ENCODE results near the gene AQP7. TPM values are rescaled to one million over a fixed set of nuclear protein-coding genes. Genes with fewer than 3 reads are reported as not detected.
"Not testable (repeated sequence)": the region's sequence is repeated elsewhere in the genome, so short reads cannot be mapped to it uniquely, and the experiment has no call there.

AQP7 gene
- total RNA-seq, 1 experiment from 2014 or later: not detected

- no peak for DNase-seq (ENCODE audit: low read depth, low spot score)
- in situ Hi-C loops (cut with HindIII; ENCODE audit: low pct_unique_long_range_greater_than_20kb, low sequenced_read_pairs): no loop called here
These were observed 34.1 kb upstream of the AQP7 start for GRCh38 chr9:33436445-33436844.

DNA sequence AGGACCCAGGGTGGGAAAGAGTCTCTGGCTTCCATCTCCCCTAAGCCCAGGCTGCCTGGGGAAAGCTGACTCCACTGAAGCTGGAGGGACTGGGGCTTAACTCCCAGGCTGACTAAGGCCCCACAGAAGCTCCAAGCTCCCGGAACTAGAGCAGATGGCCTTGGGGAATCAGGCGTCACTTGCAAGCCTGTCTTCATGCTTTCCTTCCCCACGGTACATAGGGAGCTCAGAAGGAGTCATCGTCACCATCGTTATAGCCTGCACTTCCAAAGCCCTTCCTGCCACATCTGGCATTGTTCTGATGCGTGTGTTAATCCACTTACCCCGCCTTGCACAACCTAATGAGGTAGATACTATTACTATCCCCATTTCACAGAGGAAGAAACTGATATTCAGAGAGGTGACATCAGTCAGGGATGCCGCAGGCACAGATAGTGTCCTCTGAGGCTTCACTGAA is 33.5 kb upstream of the AQP7 start:
- in situ Hi-C loops (cut with HindIII; ENCODE audit: low pct_unique_long_range_greater_than_20kb, low sequenced_read_pairs): no loop called here
- no peak for DNase-seq (ENCODE audit: low read depth, low spot score)

- DNase-seq (ENCODE audit: low read depth, low spot score): no peak
- in situ Hi-C loops (cut with HindIII; ENCODE audit: low pct_unique_long_range_greater_than_20kb, low sequenced_read_pairs): no loop called here
These were observed 32.1 kb upstream of the AQP7 start for GRCh38 chr9:33434317-33435105.

DNA sequence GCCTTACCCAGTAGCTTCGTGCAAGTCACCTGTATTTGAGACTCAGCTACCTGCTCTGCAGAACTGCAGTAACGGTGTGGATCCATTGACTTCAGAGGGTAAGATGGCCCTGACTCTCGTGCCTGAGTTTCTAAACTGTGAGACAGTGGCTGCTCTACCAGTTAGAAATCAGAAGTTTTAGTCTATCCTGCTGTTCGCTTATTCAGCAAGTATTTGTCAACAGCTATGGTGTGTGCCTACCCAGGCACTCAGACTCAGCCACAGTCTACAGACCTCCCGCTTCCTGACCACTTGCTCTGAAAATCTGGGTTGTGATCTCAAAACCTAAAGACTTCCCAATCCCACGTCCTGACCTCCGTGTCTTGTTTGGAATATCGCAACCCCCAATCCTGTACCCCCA is 31.5 kb upstream of the AQP7 start:
- in situ Hi-C loops (cut with HindIII; ENCODE audit: low pct_unique_long_range_greater_than_20kb, low sequenced_read_pairs): no loop called here
- DNase-seq (ENCODE audit: low read depth, low spot score): no peak

- no peak for DNase-seq (ENCODE audit: low read depth, low spot score)
- in situ Hi-C loops (cut with HindIII; ENCODE audit: low pct_unique_long_range_greater_than_20kb, low sequenced_read_pairs): no loop called here
These were observed 29.1 kb upstream of the AQP7 start for GRCh38 chr9:33431420-33431819.

DNA sequence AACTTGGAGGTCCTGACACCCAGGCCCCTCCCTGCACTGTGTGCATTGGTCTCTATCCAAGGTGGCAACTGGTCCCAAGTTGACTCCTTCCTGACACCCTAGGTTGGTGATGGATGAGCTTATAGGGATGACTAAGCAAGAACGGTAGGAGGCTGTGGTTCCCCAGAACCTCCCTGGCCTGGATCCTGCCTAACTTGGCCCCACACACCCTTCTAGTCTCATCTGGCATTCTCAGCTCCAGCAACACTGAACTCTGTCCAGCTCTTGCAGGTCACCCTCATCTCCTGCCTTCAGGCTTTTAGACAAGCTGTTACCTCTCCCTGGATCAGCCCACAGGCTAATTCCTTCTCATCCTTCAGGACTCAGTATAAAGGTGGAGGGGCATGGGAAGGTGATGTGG is 28.6 kb upstream of the AQP7 start:
- DNase-seq (ENCODE audit: low read depth, low spot score): no peak

DNA sequence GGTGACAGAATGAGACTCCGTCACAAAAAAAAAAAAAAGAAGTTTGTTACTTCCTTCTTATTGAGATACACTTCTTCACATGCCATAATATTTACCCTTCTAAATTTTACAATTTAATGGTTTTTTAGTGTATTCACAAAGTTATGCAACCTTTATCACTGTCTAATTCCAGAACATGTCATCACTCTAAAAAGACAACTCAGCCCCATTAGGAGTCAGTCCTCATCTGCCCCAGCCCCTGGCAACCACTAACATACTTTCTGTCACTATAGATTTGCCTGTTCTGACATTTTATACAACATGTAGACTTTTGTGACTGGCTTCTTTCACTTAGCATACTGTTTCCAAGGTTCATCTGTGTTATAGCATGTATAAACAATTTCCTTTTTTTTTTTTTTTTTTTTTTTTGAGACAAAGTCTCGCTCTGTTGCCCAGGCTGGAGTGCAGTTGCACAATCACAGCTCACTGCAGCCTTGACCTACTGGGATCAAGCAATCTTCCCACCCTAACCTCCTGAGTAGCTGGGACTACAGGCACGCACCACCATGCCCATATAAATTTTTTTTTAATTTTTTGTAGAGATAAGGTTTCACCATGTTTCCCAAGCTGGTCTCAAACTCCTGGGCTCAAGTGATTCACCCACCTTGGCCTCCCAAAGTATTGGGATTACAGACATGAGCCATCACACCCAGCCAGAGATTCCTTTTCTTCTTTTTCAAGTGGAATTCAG is 27.1 kb upstream of the AQP7 start:
- no peak for DNase-seq (ENCODE audit: low read depth, low spot score)
- in situ Hi-C loops (cut with HindIII; ENCODE audit: low pct_unique_long_range_greater_than_20kb, low sequenced_read_pairs): no loop called here

More for the DNA sequence above, 28.6 kb upstream of the AQP7 start:
- in situ Hi-C loops (cut with HindIII; ENCODE audit: low pct_unique_long_range_greater_than_20kb, low sequenced_read_pairs): no loop called here

- in situ Hi-C loops (cut with HindIII; ENCODE audit: low pct_unique_long_range_greater_than_20kb, low sequenced_read_pairs): no loop called here
- DNase-seq (ENCODE audit: low read depth, low spot score): no peak
These were observed 24.5 kb upstream of the AQP7 start for GRCh38 chr9:33426843-33427293.

GRCh38 chr9:33425128-33425533 is 22.8 kb upstream of the AQP7 start:
- in situ Hi-C loops (cut with HindIII; ENCODE audit: low pct_unique_long_range_greater_than_20kb, low sequenced_read_pairs): no loop called here
- DNase-seq (ENCODE audit: low read depth, low spot score): no peak

GRCh38 chr9:33424492-33424891 is 22.1 kb upstream of the AQP7 start:
- DNase-seq (ENCODE audit: low read depth, low spot score); in situ Hi-C loops (cut with HindIII; ENCODE audit: low pct_unique_long_range_greater_than_20kb, low sequenced_read_pairs): not testable (repeated sequence)

GRCh38 chr9:33424043-33424442 is 21.7 kb upstream of the AQP7 start:
- in situ Hi-C loops (cut with HindIII; ENCODE audit: low pct_unique_long_range_greater_than_20kb, low sequenced_read_pairs); DNase-seq (ENCODE audit: low read depth, low spot score): not testable (repeated sequence)

- no peak for DNase-seq (ENCODE audit: low read depth, low spot score)
- in situ Hi-C loops (cut with HindIII; ENCODE audit: low pct_unique_long_range_greater_than_20kb, low sequenced_read_pairs): no loop called here
These were observed 17.4 kb upstream of the AQP7 start for GRCh38 chr9:33419708-33420303.

DNA sequence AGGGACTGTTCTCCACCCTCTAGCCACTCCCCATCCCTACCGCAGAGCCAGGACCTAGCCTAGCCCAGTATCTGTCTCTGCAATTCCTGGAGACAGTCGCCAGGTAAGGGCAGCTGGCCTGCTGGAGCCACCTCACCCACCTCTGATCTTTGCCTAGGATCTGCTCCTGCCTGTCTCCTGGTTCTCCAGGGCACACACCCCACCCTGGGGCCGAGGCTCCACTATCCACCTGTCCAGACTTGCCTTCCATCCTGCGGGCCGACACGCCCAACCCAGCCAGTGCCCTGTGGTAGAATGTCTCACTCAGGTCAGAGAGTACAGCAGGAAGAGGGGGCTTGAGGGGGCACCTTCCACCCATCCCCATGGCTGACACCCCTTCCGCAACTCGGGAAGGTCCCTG is 15.7 kb upstream of the AQP7 start:
- in situ Hi-C loops (cut with HindIII; ENCODE audit: low pct_unique_long_range_greater_than_20kb, low sequenced_read_pairs): no loop called here
- DNase-seq (ENCODE audit: low read depth, low spot score): no peak

DNA sequence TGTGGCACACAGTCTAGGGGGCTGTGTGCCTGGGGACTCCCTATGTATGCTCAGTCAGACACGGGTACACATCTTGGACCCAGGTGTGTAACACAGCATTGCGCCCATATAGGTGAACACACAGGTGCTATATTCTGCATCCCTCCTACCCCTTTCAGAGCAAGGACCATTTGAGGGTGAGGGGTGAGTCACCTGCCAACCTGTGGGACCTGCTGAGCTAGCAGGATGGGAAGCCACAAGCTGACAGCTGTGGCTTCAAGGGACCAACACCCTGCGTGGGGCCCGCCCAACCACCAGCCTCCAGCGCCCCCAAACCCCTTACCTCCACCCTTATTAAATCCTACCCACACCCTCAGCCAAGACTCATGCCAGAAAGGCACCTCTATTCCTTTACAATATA is 14.6 kb upstream of the AQP7 start:
- no peak for DNase-seq (ENCODE audit: low read depth, low spot score)
- in situ Hi-C loops (cut with HindIII; ENCODE audit: low pct_unique_long_range_greater_than_20kb, low sequenced_read_pairs): no loop called here

- in situ Hi-C loops (cut with HindIII; ENCODE audit: low pct_unique_long_range_greater_than_20kb, low sequenced_read_pairs): no loop called here
- peak; percentile 68 for DNase-seq (ENCODE audit: low read depth, low spot score)
These were observed 13.2 kb upstream of the AQP7 start for GRCh38 chr9:33415501-33416038.

- DNase-seq (ENCODE audit: low read depth, low spot score): no peak
- in situ Hi-C loops (cut with HindIII; ENCODE audit: low pct_unique_long_range_greater_than_20kb, low sequenced_read_pairs): no loop called here
These were observed 12.6 kb upstream of the AQP7 start for GRCh38 chr9:33414889-33415500.

DNA sequence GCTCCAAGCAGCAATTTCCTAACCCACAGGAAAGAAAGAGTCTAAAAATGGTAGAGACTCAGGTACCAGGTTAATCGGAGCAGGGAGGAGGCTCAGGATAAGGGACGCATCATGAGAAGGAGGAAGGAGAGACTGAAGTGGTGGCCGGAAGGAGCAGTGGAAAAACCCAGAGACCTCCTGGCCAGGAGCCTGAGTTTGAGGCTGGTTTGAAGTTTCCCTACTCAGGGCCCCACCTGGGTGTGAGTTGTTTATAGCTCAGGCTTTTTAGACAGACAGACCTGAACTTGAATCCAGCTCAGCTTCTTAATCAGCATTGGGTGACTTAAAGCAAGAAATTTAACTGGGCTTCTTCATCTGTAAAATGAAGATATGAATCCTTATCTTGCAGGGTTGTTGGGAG is 11.9 kb upstream of the AQP7 start:
- in situ Hi-C loops (cut with HindIII; ENCODE audit: low pct_unique_long_range_greater_than_20kb, low sequenced_read_pairs): no loop called here
- DNase-seq (ENCODE audit: low read depth, low spot score): no peak

- no peak for DNase-seq (ENCODE audit: low read depth, low spot score)
- in situ Hi-C loops (cut with HindIII; ENCODE audit: low pct_unique_long_range_greater_than_20kb, low sequenced_read_pairs): no loop called here
These were observed 5.7 kb upstream of the AQP7 start for GRCh38 chr9:33408087-33408486.
